Measurements from ENCODE around the gene UBE2R2. TPM values are rescaled to one million over a fixed set of nuclear protein-coding genes. Genes with fewer than 3 reads are reported as not detected.
A peak's percentile ranks its signal among the peaks of the same experiment; 100 is the strongest.

The UBE2R2 gene
- total and polyA plus RNA-seq, 2 of the 8 experiments (the other 6 are each of a cell fraction or from before 2014, with no cell fraction given), result 19.4 to 42.1 TPM

DNA sequence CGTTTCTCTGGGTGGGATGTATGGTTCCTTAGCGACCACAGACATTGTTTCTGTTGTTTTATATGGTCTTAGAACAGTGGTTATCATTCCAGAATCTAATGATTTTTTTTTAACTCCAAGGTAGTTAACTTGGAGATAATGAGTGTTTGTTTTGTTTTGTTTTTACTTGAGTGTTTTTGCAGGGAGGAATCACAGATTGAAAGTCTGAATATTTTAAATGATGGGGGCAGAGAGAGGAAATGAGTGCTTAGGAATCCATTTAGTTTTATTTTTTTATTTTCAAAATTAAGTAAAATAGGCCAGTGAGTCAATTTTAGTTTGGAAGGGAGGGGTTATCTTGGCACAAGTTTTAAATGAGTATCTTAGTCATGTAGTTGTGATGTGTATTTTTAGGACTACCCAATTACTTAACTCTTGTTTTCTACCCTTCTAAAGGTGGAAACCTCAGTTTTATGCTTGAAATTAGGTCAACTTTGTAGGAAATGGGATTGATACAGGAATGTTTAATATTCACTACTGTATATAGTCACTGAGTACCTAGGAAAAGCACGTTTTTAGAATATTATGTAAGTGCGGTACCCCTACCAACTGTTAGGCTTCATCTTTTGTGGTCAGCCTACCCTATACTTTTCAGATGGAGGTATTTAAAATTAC is 2.0 kb downstream of the UBE2R2 start:
- Histone ChIP-seq H4K91ac (replicated peaks; ENCODE audit: insufficient read length, low read length) (no peak overlapping the region), H3K14ac (ENCODE audit: insufficient read length) (no peak overlapping the region), H3K4me2 (ENCODE audit: insufficient read depth in 1 of 2, low read depth in 2 of 2, low read length in 2 of 2) (peak overlapping the region; percentile 86 to 89), H2BK20ac (ENCODE audit: low read length) (no peak overlapping the region), H2BK5ac (ENCODE audit: low read depth, low read length) (no peak overlapping the region), H3K79me2 (ENCODE audit: control insufficient read depth in 1 of 2, insufficient read depth in 2 of 2, low read length in 2 of 2) (peaks cover 21 to 57% of the 10 kb centered on the region in 2 experiments), H3K23ac (ENCODE audit: insufficient read length) (no peak overlapping the region), H3K4me1 (replicated peaks in 1 of 4; ENCODE audit: control insufficient read depth in 3 of 4, insufficient read depth in 4 of 4, low read length in 3 of 4) (peaks cover 0 to 8% (median 5%) of the 10 kb centered on the region in 4 experiments; a peak in 5 of 7 replicates), H3K36me3 (ENCODE audit: control insufficient read depth in 2 of 4, insufficient read depth in 4 of 4, low read length in 3 of 4) (no peaks in the 10 kb centered on the region), H4K20me1 (replicated peaks in 1 of 2; ENCODE audit: control insufficient read depth in 1 of 2, insufficient read depth in 2 of 2, low read length in 2 of 2) (no peaks in the 10 kb centered on the region), H3K27me3 (replicated peaks in 1 of 4; ENCODE audit: control insufficient read depth in 3 of 4, extremely low read depth in 1 of 4, insufficient read depth in 3 of 4, low read length in 3 of 4) (no peaks in the 10 kb centered on the region), H3K9ac (replicated peaks in 1 of 4; ENCODE audit: extremely low read depth in 1 of 4, low read depth in 3 of 4, low read length in 3 of 4) (peak overlapping the region in 3 of 4 experiments; percentile 39 to 60 (median 54); a peak in 3 of 7 replicates), H2AK5ac (ENCODE audit: low read depth, low read length) (no peak overlapping the region), H4K8ac (ENCODE audit: extremely low read depth, insufficient read depth, low read length) (no peak overlapping the region), H2BK12ac (ENCODE audit: low read depth, low read length) (no peak overlapping the region), H3K27ac (ENCODE audit: low read depth, low read length) (no peak overlapping the region), H3K79me1 (ENCODE audit: low read depth, low read length) (0 out of 2 replicates have a peak, but pooled peaks cover 2% of the 10 kb centered on the region), H4K5ac (ENCODE audit: insufficient read length, low read depth, low read length) (no peak overlapping the region), H2BK15ac (ENCODE audit: low read length) (no peak overlapping the region), H2BK120ac (replicated peaks; ENCODE audit: low read depth, low read length) (no peak overlapping the region), H3K18ac (ENCODE audit: extremely low read depth, low read length) (no peak overlapping the region), H3K23me2 (ENCODE audit: low read depth, low read length) (peaks cover 11% of the 10 kb centered on the region), H3K56ac (replicated peaks; ENCODE audit: insufficient read length, low read depth, low read length) (no peak overlapping the region), H3K4ac (replicated peaks; ENCODE audit: insufficient read length, low read depth, low read length) (no peak overlapping the region), H3K9me3 (ENCODE audit: insufficient read depth in 2 of 2, low read depth in 1 of 2, low read length in 1 of 2) (no peaks in the 10 kb centered on the region), H3K4me3 (ENCODE audit: extremely low read depth in 1 of 4, insufficient read depth in 2 of 4, low read depth in 3 of 4, low read length in 4 of 4) (peak overlapping the region; percentile 85 to 97 (median 92)), H2AFZ (ENCODE audit: low read length) (no peak overlapping the region)
- DNase-seq (ENCODE audit: low read depth in 1 of 2, low spot score in 2 of 2), result no peak
- CTCF ChIA-PET (ENCODE audit: partially characterized antibody), result no interaction called here
- 50% methylated on average over 4 of the region's 4 CpGs; no CpG with 5 or more reads in 1 of the 2 experiments for WGBS, 2 experiments (ENCODE audit: extremely low coverage in 1 of 2, insufficient coverage in 1 of 2, insufficient read length in 1 of 2, insufficient replicate concordance in 2 of 2, low coverage in 1 of 2, low lambda C conversion rate in 2 of 2, missing lambda C conversion rate in 1 of 2)
- FAIRE-seq, result no peak
- TF ChIP-seq POLR2AphosphoS5 (IDR thresholded peaks at IDR 0.05; ENCODE audit: low read depth, low read length), result no peak
- no peak for TF ChIP-seq RBBP5 (IDR thresholded peaks at IDR 0.05; ENCODE audit: borderline replicate concordance, low read depth, low read length)
- no peak for TF ChIP-seq BRCA1 (IDR thresholded peaks at IDR 0.05; ENCODE audit: low read depth, low read length)
- TF ChIP-seq JUND (IDR thresholded peaks at IDR 0.05; ENCODE audit: low read length), result no peak
- no peak for TF ChIP-seq PHF8 (conservative IDR thresholded peaks at IDR 0.05; ENCODE audit: low read depth, low read length)
- TF ChIP-seq NANOG (IDR thresholded peaks at IDR 0.05; ENCODE audit: insufficient read depth, low read depth, low read length, poor library complexity, severe bottlenecking), result no peak
- no peak for TF ChIP-seq FOSL1 (IDR thresholded peaks at IDR 0.05; ENCODE audit: insufficient read depth, low read depth, low read length)
- POLR2A ChIA-PET (ENCODE audit: partially characterized antibody), result interaction anchor here (0.9 to 1.6 kb wide), 4 partner anchors 19 to 40 kb away, joined by 3 to 6 read pairs (median 3); no protein-coding TSS in a partner anchor
